Measurements from ENCODE around the gene PPP1R26. TPM values are rescaled to one million over a fixed set of nuclear protein-coding genes. Genes with fewer than 3 reads are reported as not detected.

Gene PPP1R26
- total and polyA plus RNA-seq, 9 of the 15 experiments (the other 6 are each of a cell fraction or from before 2014, with no cell fraction given): 0.77 to 26.8 (median 9.3) TPM

DNA sequence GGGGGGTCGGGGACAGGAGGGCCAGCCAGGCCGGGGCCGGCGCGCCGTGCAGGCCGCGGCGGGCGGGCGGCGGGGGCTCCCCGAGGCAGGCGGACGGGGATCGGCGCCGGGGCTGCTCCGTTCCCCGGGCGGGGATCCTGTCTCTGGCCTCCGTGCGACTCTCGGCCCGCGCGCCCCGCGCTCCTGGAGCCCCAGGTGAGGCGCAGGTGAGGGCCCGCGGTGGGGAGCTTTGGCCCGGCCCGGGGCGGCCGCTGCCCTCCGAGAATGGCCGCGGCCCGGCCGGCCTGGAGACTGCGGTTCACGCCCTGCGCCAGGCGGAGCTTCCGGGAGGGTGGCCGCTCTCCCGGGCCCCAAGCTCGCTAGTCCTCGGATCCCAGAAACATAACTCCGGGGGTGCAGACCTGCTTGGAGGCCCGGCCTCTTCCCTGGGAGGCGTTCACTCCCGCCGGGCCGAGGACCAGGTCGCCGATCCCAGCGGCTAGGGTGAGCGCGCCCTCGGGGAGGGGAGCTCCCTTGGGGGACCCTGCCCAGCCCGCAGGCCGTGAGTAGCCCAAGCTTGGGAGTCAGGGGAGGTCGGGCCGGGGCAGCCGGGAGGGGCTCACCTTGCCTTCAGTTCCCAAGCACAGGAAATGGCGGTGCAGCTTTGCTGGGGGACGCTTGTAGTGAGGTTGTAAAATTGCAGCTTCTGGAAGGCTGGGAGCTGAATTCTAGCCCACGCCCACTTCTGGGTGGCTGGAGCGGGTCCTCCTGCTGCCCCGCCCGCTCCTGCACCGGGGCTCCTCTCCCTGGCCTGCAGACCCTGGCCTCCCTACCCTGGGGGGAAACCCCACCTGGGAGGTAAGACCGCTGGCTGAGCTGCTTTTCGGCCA, 723 bp downstream of the PPP1R26 start (continued):
- TF ChIP-seq RBM22 (IDR thresholded peaks at IDR 0.05; ENCODE audit: low read depth, low read length, poor library complexity, severe bottlenecking): no peak
- no peak for TF ChIP-seq HLTF (IDR thresholded peaks at IDR 0.05)
- no peak for TF ChIP-seq MAFK (IDR thresholded peaks at IDR 0.05; ENCODE audit: low read length)
- no peak for TF ChIP-seq MYNN (IDR thresholded peaks at IDR 0.05)
- no peak for TF ChIP-seq MYNN (CRISPR knock-in tag; IDR thresholded peaks at IDR 0.05)
- peak; percentile 42; the same call in 1 of the 2 replicates for TF ChIP-seq GATAD2B (IDR thresholded peaks at IDR 0.05; ENCODE audit: borderline replicate concordance)
- TF ChIP-seq CAMTA2 (CRISPR knock-in tag; conservative IDR thresholded peaks at IDR 0.05): no peak
- TF ChIP-seq SPI1 (IDR thresholded peaks at IDR 0.05; ENCODE audit: borderline replicate concordance, low read depth, low read length): no peak
- no peak for TF ChIP-seq ASH1L (IDR thresholded peaks at IDR 0.05; ENCODE audit: borderline replicate concordance, low read depth, partially characterized antibody)
- no peak for TF ChIP-seq TSC22D4 (tag; IDR thresholded peaks at IDR 0.05)
- no peak for TF ChIP-seq ZBTB34 (CRISPR knock-in tag; IDR thresholded peaks at IDR 0.05)
- TF ChIP-seq ZFP36 (IDR thresholded peaks at IDR 0.05; ENCODE audit: low read depth, low read length, partially characterized antibody): no peak
- no peak for TF ChIP-seq HDGF (IDR thresholded peaks at IDR 0.05)
- TF ChIP-seq HDAC1 (IDR thresholded peaks at IDR 0.05): peak in 1 of 2 experiments; percentile 53; a peak in 1 of 4 replicates
- TF ChIP-seq REST (IDR thresholded peaks at IDR 0.05; ENCODE audit: borderline replicate concordance): no peak
- TF ChIP-seq REST (CRISPR knock-in tag; IDR thresholded peaks at IDR 0.05; ENCODE audit: low read depth): no peak
- no peak for TF ChIP-seq ATF2 (CRISPR knock-in tag; IDR thresholded peaks at IDR 0.05)
- no peak for TF ChIP-seq ZZZ3 (IDR thresholded peaks at IDR 0.05)

Data from K562 (cell line).